Stomach (tissue), 4 donors: ENCODE measurements around the gene ZNF112.
A peak's percentile ranks its signal among the peaks of the same experiment; 100 is the strongest.

Experiments used
- EP300 ChIP-seq: sonication (generic); formaldehyde crosslinking; IDR thresholded peaks from one replicate; pipeline ENCODE4 v1.6.1; 2017; ENCODE audit warnings: antibody characterized with exemption
- POLR2A ChIP-seq, 4 donors: fragments of 450-650 bp; IDR thresholded peaks; one replicate each; pipeline ENCODE4 v1.6.1; 2016; ENCODE audit warnings: antibody characterized with exemption in 4 of 4, control low read depth in 2 of 4, mild to moderate bottlenecking in 1 of 4, moderate library complexity in 1 of 4
- POLR2AphosphoS5 ChIP-seq, 3 donors: sonication (generic); formaldehyde crosslinking; IDR thresholded peaks; one replicate each; pipeline ENCODE4 v1.6.1; 2016; ENCODE audit warnings: antibody characterized with exemption in 3 of 3
- TF ChIP-seq, protein P1 (sequence below), 7 experiments: fragments of 450-650 bp in 4 of 7; fragments of 200-600 bp in 3 of 7; sonication (generic) in 3 of 7; IDR thresholded peaks; one replicate each; pipeline ENCODE4 v1.5.1; 2016 to 2019; ENCODE audit warnings: antibody characterized with exemption in 7 of 7, control low read depth in 2 of 7, mild to moderate bottlenecking in 1 of 7

DNA sequence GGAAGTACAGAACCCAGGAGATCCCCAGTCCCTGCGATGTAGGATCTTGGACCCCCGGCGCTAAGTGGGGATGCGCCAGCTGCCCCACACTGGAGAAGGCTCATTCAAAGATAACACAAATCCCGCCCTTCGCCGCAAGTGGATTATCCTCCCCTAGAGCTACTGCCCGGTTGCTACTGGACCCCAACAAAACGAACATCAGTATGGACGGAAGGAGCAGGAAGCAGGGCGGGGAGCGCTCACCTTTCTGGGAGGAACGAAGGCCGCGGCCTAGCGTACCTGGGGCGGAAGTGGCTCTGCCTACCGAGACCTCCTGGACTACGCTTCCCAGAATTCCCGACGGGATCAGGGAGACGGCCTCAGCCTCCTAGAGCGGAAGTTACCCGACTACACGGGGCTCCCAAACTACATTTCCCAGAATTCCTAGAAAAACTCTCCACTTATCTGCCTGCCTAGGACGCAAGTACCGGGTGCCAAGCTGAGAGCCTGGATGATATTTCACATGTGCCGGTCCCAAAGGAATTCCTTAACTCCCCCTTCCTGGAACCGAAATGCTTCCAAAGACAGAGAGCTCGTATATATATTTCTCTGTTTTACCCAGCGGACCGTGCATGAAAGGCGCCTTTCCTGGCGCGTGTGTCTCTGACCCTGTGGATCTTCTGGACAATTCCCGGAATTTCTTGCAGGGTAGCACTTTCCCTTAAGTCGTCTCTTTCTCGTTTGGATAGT is at the start of gene ZNF112:
- TF ChIP-seq, protein P1, sequence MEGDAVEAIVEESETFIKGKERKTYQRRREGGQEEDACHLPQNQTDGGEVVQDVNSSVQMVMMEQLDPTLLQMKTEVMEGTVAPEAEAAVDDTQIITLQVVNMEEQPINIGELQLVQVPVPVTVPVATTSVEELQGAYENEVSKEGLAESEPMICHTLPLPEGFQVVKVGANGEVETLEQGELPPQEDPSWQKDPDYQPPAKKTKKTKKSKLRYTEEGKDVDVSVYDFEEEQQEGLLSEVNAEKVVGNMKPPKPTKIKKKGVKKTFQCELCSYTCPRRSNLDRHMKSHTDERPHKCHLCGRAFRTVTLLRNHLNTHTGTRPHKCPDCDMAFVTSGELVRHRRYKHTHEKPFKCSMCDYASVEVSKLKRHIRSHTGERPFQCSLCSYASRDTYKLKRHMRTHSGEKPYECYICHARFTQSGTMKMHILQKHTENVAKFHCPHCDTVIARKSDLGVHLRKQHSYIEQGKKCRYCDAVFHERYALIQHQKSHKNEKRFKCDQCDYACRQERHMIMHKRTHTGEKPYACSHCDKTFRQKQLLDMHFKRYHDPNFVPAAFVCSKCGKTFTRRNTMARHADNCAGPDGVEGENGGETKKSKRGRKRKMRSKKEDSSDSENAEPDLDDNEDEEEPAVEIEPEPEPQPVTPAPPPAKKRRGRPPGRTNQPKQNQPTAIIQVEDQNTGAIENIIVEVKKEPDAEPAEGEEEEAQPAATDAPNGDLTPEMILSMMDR (IDR thresholded peaks at IDR 0.05) = no peak
- peak; percentile 48 to 79 (median 75) for TF ChIP-seq POLR2AphosphoS5 (IDR thresholded peaks at IDR 0.05)
- no peak for TF ChIP-seq POLR2A (IDR thresholded peaks at IDR 0.05)
- TF ChIP-seq EP300 = no peak
